HG02588 (cell line): Measurements from ENCODE around the gene PTGIS.
"Not testable (repeated sequence)": the region's sequence is repeated elsewhere in the genome, so short reads cannot be mapped to it uniquely, and the experiment has no call there.

Experiments
- ATAC-seq: cut with Tn5 transposase; IDR thresholded peaks from one replicate; pipeline ENCODE4 v1.9.1; 2021; ENCODE audit warnings: mild to moderate bottlenecking, moderate library complexity; ENCODE audit not compliant: unreplicated experiment

PTGIS gene

DNA sequence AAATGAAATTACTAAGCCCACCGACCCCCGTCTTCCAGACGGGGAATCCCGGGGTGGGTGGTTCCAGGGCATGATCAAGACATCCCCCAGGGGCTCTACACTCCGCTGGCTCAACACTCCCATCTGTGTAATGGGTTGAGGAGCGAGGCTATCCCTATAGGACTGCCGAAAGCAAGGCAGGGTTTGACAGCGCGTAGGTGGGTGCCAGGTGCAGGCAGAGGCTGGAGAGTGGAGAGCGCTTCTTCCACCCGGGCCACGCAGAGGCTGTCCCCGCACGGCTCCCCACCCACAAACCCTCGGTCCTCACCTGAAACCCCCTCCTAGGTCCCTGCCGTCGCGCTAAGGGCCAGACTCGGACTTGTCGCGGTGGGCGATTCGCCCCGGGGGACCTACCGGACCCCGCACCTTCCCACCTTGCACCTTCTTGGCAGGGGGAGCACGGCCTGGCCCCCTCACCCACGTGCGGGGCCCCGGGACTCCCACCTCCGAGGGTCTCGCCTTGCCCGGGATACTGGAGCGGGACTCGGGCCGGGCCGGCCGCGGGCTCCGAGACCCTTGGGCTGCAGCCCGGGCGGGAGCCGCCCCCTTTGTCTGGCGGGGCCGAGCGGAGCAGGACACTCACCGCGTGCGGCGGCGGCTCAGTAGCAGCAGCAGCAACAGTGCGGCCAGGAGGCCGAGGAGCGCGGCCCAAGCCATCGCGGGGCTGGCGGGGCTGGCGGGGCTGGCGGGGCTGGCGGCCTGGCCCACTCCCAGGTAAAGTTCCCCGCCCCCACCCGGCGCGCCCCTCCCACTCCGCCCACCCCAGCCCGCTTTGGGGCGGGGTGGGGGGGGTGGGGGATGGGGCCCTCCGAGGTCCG lies at the start of gene PTGIS:
Gene PTGIS, minus strand, starts transcription at position 717 of the 857 bp plus-strand sequence. Its CDS starts 21 bp downstream, at position 696.
- ATAC-seq = no peak

- not testable (repeated sequence) for ATAC-seq
Measured at GRCh38 chr20:49617394-49617793, 49.5 kb upstream of the PTGIS start.

DNA sequence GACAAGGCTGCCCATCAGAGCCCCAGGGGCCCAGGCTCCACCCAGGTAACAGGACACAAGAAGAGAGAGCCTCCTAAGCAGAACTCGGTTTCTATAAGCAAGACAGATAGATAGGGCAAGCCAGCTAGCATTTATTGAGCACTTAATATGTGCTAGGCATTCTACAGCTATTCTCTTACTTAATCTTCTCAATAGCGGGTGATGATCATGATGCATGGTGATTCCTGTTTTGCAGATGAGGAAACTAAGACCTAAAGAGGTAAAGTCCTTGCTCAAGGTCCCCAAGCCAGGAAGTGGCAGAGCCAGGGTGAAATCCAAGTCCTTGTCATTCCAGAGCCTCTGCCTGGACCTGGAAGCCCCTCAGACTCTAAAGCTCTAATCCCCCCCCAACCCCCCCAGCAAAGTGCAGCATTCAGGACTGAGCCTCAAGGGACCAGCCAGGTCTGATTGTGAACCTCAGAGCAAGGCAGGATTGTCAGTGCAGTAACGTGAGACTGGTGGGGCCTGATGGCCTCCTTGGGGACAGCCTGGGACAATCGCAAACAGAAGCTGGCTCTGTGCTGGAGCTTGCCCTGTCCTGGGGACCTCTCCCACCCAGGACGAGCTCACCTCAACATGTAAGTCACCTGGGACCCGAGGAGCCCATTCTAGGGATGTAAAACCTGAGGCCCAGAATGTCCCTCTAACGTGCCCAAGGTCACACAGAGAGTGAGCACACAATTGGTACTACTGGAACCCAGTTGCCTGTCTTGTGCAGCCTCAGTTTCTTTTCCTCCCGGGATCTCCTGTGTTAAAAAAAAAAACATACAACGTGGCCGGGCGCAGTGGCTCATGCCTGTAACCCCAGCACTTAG lies 48.4 kb upstream of the PTGIS start:
- no peak for ATAC-seq

- no peak for ATAC-seq
Measured at GRCh38 chr20:49615401-49616153, 47.6 kb upstream of the PTGIS start.

DNA sequence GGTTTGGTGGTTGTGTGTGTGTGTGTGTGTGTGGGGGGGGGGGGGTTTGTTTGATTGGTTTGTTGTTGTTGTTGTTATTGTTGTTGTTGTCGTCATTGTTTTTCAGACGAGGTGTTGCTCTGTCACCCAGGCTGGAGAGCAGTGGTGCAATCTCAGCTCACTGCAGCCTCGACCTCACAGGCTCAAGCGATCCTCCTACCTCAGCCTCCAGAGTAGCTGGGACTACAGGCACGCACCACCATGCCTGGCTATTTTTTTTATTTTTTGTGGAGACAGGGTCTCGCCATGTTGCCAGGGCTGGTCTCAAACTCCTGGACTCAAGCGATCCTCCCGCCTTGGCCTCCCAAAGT lies 47.1 kb upstream of the PTGIS start:
- not testable (repeated sequence) for ATAC-seq

DNA sequence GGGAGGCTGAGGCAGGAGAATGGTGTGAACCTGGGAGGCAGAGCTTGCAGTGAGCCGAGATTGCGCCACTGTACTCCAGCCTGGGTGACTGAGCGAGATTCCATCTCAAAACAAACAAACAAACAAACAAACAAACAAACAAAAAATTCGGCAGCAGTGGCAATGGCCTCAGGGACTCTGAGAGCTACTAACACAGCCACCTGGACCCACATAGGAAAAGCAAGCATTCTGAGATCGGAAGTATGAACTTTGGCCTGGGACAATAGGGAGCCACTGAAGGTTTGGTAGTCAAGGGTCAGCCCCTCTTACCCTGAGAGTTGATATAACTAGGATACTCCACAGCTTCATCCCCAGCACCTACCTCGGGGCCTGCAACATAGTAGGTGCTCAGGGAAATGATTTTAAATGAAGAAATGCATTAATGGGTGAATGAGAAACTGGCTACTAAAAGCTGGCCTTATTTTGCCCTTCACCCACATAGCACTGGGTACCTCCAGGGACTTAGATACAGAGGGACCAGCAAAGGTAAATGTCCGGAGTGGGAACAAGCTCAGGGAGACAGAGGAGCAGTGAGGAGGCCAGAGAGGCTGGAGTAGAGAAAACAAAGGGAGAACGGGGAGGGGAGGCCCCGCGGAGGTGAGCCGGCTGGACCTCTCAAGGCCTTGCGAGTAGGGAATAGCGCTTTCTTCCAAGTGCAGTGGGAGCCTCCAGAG lies 46.6 kb upstream of the PTGIS start:
- ATAC-seq = no peak

GRCh38 chr20:49612127-49612738 lies 44.3 kb upstream of the PTGIS start:
- no peak for ATAC-seq

- not testable (repeated sequence) for ATAC-seq
Measured at GRCh38 chr20:49611539-49612126, 43.7 kb upstream of the PTGIS start.

DNA sequence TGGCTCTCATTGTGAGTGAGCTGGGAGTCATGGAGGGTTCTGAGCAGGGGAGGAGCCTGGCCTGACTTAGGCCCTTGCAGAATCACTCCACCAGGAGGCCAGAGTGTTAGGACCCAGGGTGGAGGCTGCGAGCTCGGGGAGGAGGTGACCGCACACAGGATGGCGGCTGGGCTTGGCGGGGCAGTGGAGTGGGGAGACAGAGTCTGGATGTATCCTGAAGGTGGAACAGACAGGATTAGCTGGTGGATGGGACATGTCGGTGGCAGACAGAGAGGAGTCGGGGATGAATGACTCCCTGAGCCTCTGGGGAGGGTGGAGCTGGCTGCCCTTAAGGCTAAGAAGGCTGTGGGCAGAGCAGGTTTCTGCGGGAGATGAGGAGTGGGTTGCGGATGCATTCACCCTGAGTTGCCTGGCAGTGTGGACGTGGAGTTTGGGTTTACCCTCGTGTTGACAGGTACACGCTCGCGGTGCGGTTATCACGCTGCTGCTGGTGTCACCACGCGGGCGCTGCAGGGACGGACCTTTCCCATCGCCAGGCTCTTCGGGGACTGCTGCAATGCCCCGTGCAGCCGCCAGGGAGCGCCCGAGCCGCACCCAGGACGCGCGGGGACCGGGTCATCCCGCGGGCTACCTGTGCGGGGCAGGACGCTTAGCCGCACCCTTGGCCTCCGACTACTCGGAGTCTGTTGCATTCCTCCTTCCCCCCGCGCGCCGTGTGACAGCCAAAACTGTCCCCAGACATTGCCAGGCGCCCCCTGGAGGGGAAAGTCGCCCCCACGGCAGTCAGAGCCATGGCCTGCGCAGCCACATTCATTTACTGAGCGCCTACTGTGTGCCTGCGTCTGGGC lies 43.0 kb upstream of the PTGIS start:
- peak; percentile 68 for ATAC-seq

- ATAC-seq = no peak
Measured at GRCh38 chr20:49608752-49609670, 41.1 kb upstream of the PTGIS start.

DNA sequence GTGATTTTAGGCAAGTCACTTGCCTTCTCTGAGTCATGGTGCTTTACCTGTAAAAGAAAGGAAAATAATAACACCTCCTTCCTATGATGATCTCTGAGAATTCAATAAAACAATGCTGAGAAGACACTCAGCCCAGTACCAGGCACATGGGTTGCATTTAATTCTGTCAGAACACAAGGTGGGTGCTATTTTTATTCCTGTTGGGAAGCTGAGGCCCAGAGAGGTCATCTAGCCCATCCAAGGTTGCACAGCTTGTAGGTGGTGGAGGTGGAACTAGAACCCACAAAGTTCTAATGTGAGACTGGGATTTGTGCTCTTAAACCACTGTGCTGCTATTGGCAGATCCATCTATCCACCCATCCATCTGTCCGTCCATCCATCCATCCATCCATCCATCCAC lies 39.6 kb upstream of the PTGIS start:
- ATAC-seq = no peak

- no peak for ATAC-seq
Measured at GRCh38 chr20:49603209-49603627, 35.3 kb upstream of the PTGIS start.

DNA sequence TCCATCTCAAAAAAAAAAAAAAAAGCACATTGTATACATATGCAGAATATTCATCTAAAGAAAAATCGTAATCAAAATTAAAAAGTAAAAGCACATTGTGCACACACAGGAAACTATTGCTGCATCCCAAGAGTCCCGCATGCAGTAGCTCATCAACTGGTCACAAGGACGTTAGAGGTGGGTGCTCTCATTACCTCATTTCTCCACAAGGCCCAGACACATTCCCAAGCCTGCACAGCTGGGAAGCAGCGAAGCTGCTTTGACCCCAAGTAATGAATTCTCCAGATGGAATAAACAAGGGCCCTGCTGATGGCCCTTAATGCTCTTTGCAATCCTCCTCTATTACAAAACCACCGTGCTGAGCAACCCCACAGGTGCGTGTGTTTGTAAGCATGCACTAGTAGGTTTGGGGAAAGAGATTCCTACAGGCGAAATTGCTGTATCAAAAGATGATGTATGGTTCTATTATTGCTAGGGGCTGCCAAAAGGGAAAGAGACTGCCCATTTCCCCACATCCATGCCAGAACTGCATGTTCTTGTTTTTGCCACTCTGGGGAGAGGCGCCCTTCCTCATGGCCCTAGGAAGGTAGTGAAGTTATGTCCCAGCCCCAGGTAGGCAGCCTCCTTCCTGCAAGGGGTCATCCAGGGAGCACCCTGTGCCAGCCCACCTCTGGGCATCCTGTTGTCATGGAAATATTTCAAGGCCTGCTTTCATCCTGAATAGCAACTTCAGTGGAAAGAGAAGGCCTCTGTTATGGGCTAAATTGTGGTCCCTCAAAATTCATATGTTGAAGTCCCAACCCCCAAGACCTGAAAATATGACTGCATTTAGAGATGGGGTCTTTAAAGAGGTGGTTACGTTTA lies 34.6 kb upstream of the PTGIS start:
- ATAC-seq = no peak

DNA sequence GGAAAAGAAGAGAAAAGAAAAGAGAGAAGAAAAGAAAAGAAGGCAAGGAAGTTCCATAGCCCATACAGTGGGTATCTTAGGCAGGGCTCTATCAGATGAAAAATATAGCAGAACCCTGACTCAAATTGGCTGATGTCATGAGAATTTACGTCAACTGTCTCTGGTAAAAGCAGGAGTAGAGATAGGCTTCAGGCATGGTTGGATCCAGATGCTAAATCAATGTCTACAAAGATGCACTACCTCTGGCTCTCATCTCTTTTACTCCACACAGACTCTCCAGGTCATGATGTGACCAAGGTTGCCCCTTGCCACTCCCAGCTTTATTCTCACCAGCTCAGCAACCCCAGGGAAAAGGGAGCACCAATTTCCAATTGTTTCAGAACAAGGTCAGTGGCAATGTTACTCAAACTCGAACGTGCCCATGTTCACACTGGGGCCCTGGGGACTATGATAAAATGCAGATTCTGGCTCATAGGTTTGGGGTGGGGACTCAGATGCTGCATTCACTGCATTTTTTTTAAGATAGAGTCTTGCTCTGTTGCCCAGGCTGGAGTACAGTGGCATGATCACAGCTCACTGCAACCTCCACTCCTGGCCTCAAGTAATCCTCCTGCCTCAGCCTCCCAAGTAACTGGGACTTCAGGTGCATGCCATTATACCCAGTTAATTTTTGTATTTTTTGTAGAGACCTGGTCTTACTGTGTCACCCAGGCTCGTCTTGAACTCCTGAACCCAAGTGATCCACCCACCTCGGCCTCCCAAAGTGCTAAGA lies 33.4 kb upstream of the PTGIS start:
- no peak for ATAC-seq

GRCh38 chr20:49599746-49600113 lies 31.8 kb upstream of the PTGIS start:
- no peak for ATAC-seq

GRCh38 chr20:49597825-49598395 lies 30.0 kb upstream of the PTGIS start:
- ATAC-seq = no peak
